H1 (cell line): Measurements from ENCODE around the gene CSRP3. TPM values are rescaled to one million over a fixed set of nuclear protein-coding genes. Genes with fewer than 3 reads are reported as not detected.

Experiments used
- CTCF ChIA-PET: fragments of 300-600 bp; sonication (Branson Sonifier 250); formaldehyde crosslinking; loops from one replicate; lab custom pipeline; 2021; ENCODE audit not compliant: partially characterized antibody; lab: Charles Lee
- POLR2A ChIA-PET: fragments of 300-600 bp; sonication (Branson Sonifier 250); formaldehyde crosslinking; loops from one replicate; lab custom pipeline; 2021; ENCODE audit warnings: inconsistent platforms; ENCODE audit not compliant: partially characterized antibody; lab: Charles Lee
- DNase-seq, 2 experiments: peaks; one replicate each; pipeline versions ENCODE4 v3.0.0 to v3.0.0-alpha.2; 2010 to 2022; ENCODE audit warnings: low spot score in 2 of 2, low read depth in 1 of 2, mixed read lengths in 1 of 2
- FAIRE-seq: peaks from 2 replicates; lab custom pipeline; 2011; peaks lifted over from hg19 to GRCh38; lab: Jason Lieb, UNC
- H2AFZ ChIP-seq: 2 replicates; pipeline ENCODE4 v1.8.1; 2012; ENCODE audit warnings: low read length, inconsistent platforms
- H2AK5ac ChIP-seq: 2 replicates; pipeline ENCODE4 v1.6.1; 2013; ENCODE audit warnings: low read depth, low read length
- H2BK120ac ChIP-seq: replicated peaks from 2 replicates; pipeline ENCODE3; 2013; ENCODE audit warnings: low read depth, low read length, inconsistent platforms
- H2BK12ac ChIP-seq: 2 replicates; pipeline ENCODE4 v1.6.1; 2013; ENCODE audit warnings: low read depth, low read length
- H2BK15ac ChIP-seq: 2 replicates; pipeline ENCODE4 v1.6.1; 2013; ENCODE audit warnings: low read length
- H2BK20ac ChIP-seq: 2 replicates; pipeline ENCODE4 v1.6.1; 2013; ENCODE audit warnings: low read length
- H2BK5ac ChIP-seq: 2 replicates; pipeline ENCODE4 v1.6.1; 2013; ENCODE audit warnings: low read depth, low read length
- H3K14ac ChIP-seq: 2 replicates; pipeline ENCODE4 v1.6.1; 2013; ENCODE audit warnings: inconsistent platforms; ENCODE audit not compliant: insufficient read length
- H3K18ac ChIP-seq: 2 replicates; pipeline ENCODE4 v1.6.1; 2013; ENCODE audit warnings: low read length; ENCODE audit errors: extremely low read depth
- H3K23ac ChIP-seq: 2 replicates; pipeline ENCODE4 v1.6.1; 2013; ENCODE audit warnings: inconsistent platforms; ENCODE audit not compliant: insufficient read length
- H3K23me2 ChIP-seq: 2 replicates; pipeline ENCODE4 v1.6.1; 2013; ENCODE audit warnings: low read depth, low read length
- H3K27ac ChIP-seq: 2 replicates; pipeline ENCODE4 v1.6.1; 2011; ENCODE audit warnings: low read depth, low read length, inconsistent platforms
- H3K27me3 ChIP-seq, 4 experiments: replicated peaks in 1 of 4; 1 replicate in 1 of 4; 2 replicates in 3 of 4; pipeline versions ENCODE4 v1.6.1 to v1.8.1; 2011 to 2013; ENCODE audit warnings: low read length in 3 of 4, mild to moderate bottlenecking in 3 of 4, inconsistent platforms in 2 of 4, mixed read lengths in 2 of 4, moderate library complexity in 1 of 4; ENCODE audit not compliant: control insufficient read depth in 3 of 4, insufficient read depth in 3 of 4; ENCODE audit errors: extremely low read depth in 1 of 4
- H3K36me3 ChIP-seq, 4 experiments: 2 replicates each; pipeline versions ENCODE4 v1.6.1 to v1.8.1; 2011 to 2013; ENCODE audit warnings: mild to moderate bottlenecking in 4 of 4, low read length in 3 of 4, moderate library complexity in 2 of 4, control low read depth in 1 of 4, inconsistent platforms in 1 of 4; ENCODE audit not compliant: insufficient read depth in 4 of 4, control insufficient read depth in 2 of 4
- H3K4ac ChIP-seq: replicated peaks from 2 replicates; pipeline ENCODE3; 2013; ENCODE audit warnings: low read length, low read depth, mixed read lengths, inconsistent platforms; ENCODE audit not compliant: insufficient read length
- H3K4me1 ChIP-seq, 4 experiments: replicated peaks in 1 of 4; 1 replicate in 1 of 4; 2 replicates in 3 of 4; pipeline versions ENCODE4 v1.6.1 to v1.8.1; 2011 to 2013; ENCODE audit warnings: low read length in 3 of 4, inconsistent platforms in 2 of 4, mixed read lengths in 1 of 4; ENCODE audit not compliant: insufficient read depth in 4 of 4, control insufficient read depth in 3 of 4
- H3K4me2 ChIP-seq, 2 experiments: 2 replicates each; pipeline versions ENCODE4 v1.6.1 to v1.8.1; 2011 to 2013; ENCODE audit warnings: low read depth in 2 of 2, low read length in 2 of 2, control low read depth in 1 of 2, inconsistent platforms in 1 of 2, mild to moderate bottlenecking in 1 of 2; ENCODE audit not compliant: insufficient read depth in 1 of 2
- H3K4me3 ChIP-seq, 4 experiments: fragments of 200-600, 300-600 bp in 1 of 4; sonication (generic), shearing (Covaris generic), sonication (Bioruptor Twin) in 1 of 4; 2 replicates each; pipeline versions ENCODE4 v1.5.1 to v1.8.1; 2011 to 2016; ENCODE audit warnings: low read length in 4 of 4, low read depth in 3 of 4, control low read depth in 2 of 4, inconsistent platforms in 2 of 4, mild to moderate bottlenecking in 2 of 4, mixed read lengths in 1 of 4, moderate library complexity in 1 of 4; ENCODE audit not compliant: insufficient read depth in 2 of 4; ENCODE audit errors: extremely low read depth in 1 of 4
- H3K56ac ChIP-seq: replicated peaks from 2 replicates; pipeline ENCODE3; 2013; ENCODE audit warnings: low read depth, mild to moderate bottlenecking, mixed read lengths, low read length, inconsistent platforms; ENCODE audit not compliant: insufficient read length
- H3K79me1 ChIP-seq: 2 replicates; pipeline ENCODE4 v1.6.1; 2013; ENCODE audit warnings: low read depth, low read length, control low read depth
- H3K79me2 ChIP-seq, 2 experiments: 2 replicates each; pipeline versions ENCODE4 v1.6.1 to v1.8.1; 2012 to 2013; ENCODE audit warnings: low read length in 2 of 2, mild to moderate bottlenecking in 2 of 2, inconsistent platforms in 1 of 2; ENCODE audit not compliant: insufficient read depth in 2 of 2, control insufficient read depth in 1 of 2
- H3K9ac ChIP-seq, 4 experiments: replicated peaks in 1 of 4; 1 replicate in 1 of 4; 2 replicates in 3 of 4; pipeline versions ENCODE4 v1.6.1 to v1.8.1; 2011 to 2013; ENCODE audit warnings: low read depth in 3 of 4, low read length in 3 of 4, control low read depth in 2 of 4, mild to moderate bottlenecking in 2 of 4, moderate library complexity in 2 of 4, inconsistent platforms in 1 of 4; ENCODE audit errors: extremely low read depth in 1 of 4
- H3K9me3 ChIP-seq, 2 experiments: 2 replicates each; pipeline versions ENCODE4 v1.6.1 to v1.8.1; 2012 to 2013; ENCODE audit warnings: mild to moderate bottlenecking in 2 of 2, moderate library complexity in 2 of 2, control low read depth in 1 of 2, inconsistent platforms in 1 of 2, low read depth in 1 of 2, low read length in 1 of 2, mixed read lengths in 1 of 2; ENCODE audit not compliant: insufficient read depth in 2 of 2
- H4K20me1 ChIP-seq, 2 experiments: replicated peaks in 1 of 2; 2 replicates each; pipeline versions ENCODE3 to v1.8.1; 2011 to 2013; ENCODE audit warnings: inconsistent platforms in 2 of 2, low read length in 2 of 2, mild to moderate bottlenecking in 1 of 2; ENCODE audit not compliant: insufficient read depth in 2 of 2, control insufficient read depth in 1 of 2
- H4K5ac ChIP-seq: 2 replicates; pipeline ENCODE4 v1.6.1; 2013; ENCODE audit warnings: low read length, low read depth, mixed read lengths, inconsistent platforms; ENCODE audit not compliant: insufficient read length
- H4K8ac ChIP-seq: 2 replicates; pipeline ENCODE4 v1.8.0; 2013; ENCODE audit warnings: mild to moderate bottlenecking, moderate library complexity, low read length, inconsistent platforms; ENCODE audit not compliant: insufficient read depth; ENCODE audit errors: extremely low read depth
- H4K91ac ChIP-seq: replicated peaks from 2 replicates; pipeline ENCODE3; 2013; ENCODE audit warnings: low read length, mixed read lengths, inconsistent platforms; ENCODE audit not compliant: insufficient read length
- CBX8 ChIP-seq: fragments of 300-800, 300-1000 bp; sonication (generic); IDR thresholded peaks from 2 replicates; pipeline ENCODE4 v1.7.1; 2016; ENCODE audit warnings: low read depth, low read length, borderline replicate concordance
- RXRA ChIP-seq: IDR thresholded peaks from 2 replicates; pipeline ENCODE4 v1.6.1; 2011; ENCODE audit warnings: low read depth, mild to moderate bottlenecking, low read length, moderate library complexity; ENCODE audit not compliant: insufficient read depth
- TEAD4 ChIP-seq: IDR thresholded peaks from 2 replicates; pipeline ENCODE4 v1.6.1; 2012; ENCODE audit warnings: low read depth, low read length, inconsistent platforms, mixed read lengths
- WGBS, 2 experiments: shearing (Covaris generic) in 1 of 2; methylation state at CpG; one replicate each; pipeline versions ENCODE4 v1.1.6 to v1.1.7; 2013 to 2015; ENCODE audit warnings: low lambda C conversion rate in 2 of 2, mixed read lengths in 2 of 2, inconsistent platforms in 1 of 2, low coverage in 1 of 2, missing lambda C conversion rate in 1 of 2; ENCODE audit not compliant: insufficient replicate concordance in 2 of 2, insufficient coverage in 1 of 2, insufficient read length in 1 of 2; ENCODE audit errors: extremely low coverage in 1 of 2, missing lambda C conversion rate in 1 of 2; 5-methylcytosine and 5-hydroxymethylcytosine counted together
- polyA plus RNA-seq, 7 experiments: library from polyadenylated mRNA; depleted of rRNA in 3 of 7; stranded (reverse) in 5 of 7; unstranded in 2 of 7; fragments of >200 nt in 5 of 7; fragments of 200-250 nt in 2 of 7; gene quantifications; 1 replicate in 5 of 7; 2 replicates in 1 of 7; 4 replicates in 1 of 7; pipeline versions ENCODE4 v1.2.1 to v1.2.3, GENCODE V29; 2011 to 2013; ENCODE audit warnings: missing spikeins in 2 of 7, mixed read lengths in 2 of 7
- total RNA-seq: library from RNA; stranded (reverse); fragmentation: NEBNext Ultra II Directional; extraction: Animal tissue kit (Norgen Biotek cat#: 25700); gene quantifications from 2 replicates; pipeline ENCODE4 v1.2.1, GENCODE V29; 2021

CSRP3 gene
- total and polyA plus RNA-seq, 2 of the 8 experiments (the other 6 are each of a cell fraction or from before 2014, with no cell fraction given), result not detected

DNA sequence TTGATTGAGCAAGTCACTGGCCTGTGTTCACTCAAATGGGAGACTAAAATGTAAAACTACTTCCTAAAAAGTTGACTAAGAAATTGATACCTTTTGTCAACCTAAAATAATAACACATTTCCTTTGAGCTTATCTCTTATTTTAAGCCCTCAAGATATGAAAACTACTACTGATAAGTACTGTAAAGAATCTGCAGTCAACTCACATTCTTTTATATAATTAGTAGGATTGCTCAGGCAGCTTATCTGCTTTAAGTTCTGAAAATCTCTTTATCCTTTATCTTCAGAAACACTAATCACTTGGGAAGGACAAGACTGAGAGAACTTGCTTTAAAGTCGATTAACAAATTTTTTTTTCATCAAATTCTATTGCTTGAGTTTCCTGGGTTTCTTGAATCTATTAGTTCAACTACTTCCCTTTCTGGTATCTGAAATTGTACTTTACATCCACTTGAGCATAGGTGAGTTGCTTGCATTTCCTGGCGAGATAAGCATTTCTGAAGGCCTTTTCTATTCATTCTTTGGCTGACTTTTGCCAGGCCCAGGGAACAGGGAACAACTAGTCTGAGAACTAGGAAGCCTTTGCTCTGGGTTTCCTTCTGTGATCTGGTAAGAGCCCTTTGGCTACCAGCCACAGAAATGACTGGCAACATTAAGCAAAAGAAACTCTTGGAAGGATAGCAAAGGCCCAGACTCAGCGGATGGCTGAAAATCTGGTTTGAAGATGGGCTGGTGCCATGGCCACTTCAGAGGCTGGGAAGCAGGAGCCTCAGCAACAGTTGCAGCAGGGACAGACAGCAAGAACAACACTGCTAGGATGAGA is 19.3 kb upstream of the CSRP3 start:
- Histone ChIP-seq H3K56ac (no peak overlapping the region), H4K20me1 (no peaks in the 10 kb centered on the region), H2BK12ac (no peak overlapping the region), H3K23ac (no peak overlapping the region), H2AK5ac (no peak overlapping the region), H3K4ac (no peak overlapping the region), H3K79me2 (no peaks in the 10 kb centered on the region), H4K91ac (no peak overlapping the region), H4K8ac (no peak overlapping the region), H3K79me1 (no peaks in the 10 kb centered on the region), H3K36me3 (peaks cover 0 to 16% (median 8%) of the 10 kb centered on the region in 4 experiments; a peak in 6 of 8 replicates), H2BK5ac (no peak overlapping the region), H4K5ac (no peak overlapping the region), H3K27me3 (no peaks in the 10 kb centered on the region), H2BK20ac (no peak overlapping the region), H3K27ac (no peak overlapping the region), H3K14ac (no peak overlapping the region), H3K9ac (no peak overlapping the region), H3K23me2 (no peaks in the 10 kb centered on the region), H2BK15ac (no peak overlapping the region), H3K4me3 (no peak overlapping the region), H2BK120ac (no peak overlapping the region), H3K18ac (no peak overlapping the region), H3K9me3 (no peaks in the 10 kb centered on the region), H3K4me1 (peaks cover 0 to 3% (median 0%) of the 10 kb centered on the region in 4 experiments; a peak in 1 of 7 replicates), H2AFZ (no peak overlapping the region), H3K4me2 (no peak overlapping the region)
- WGBS, 2 experiments, result 75% methylated on average over 3 of the region's 3 CpGs; no CpG with 5 or more reads in 1 of the 2 experiments
- TF ChIP-seq TEAD4 (no peak), RXRA (no peak), CBX8 (no peak)
- DNase-seq (no peak), FAIRE-seq (no peak)
- ChIA-PET POLR2A (no interaction called here), CTCF (interaction anchor here (1.2 to 1.3 kb wide), 2 partner anchors 117 to 144 kb away, joined by 3 read pairs; no protein-coding TSS in a partner anchor)
